Right lobe of liver (tissue), 6 donors: ENCODE measurements around the gene RPGRIP1L. TPM values are rescaled to one million over a fixed set of nuclear protein-coding genes. Genes with fewer than 3 reads are reported as not detected.

Experiments
- ATAC-seq, 4 donors: fragments of 200-7000 bp; cut with Tn5 transposase; one replicate each; pipeline ENCODE4 v1.9.1; 2020; ENCODE audit warnings: mild to moderate bottlenecking in 4 of 4, moderate library complexity in 4 of 4
- DNase-seq, 3 donors: peaks; one replicate each; pipeline ENCODE4 v3.0.0-alpha.2; 2020
- H3K27ac ChIP-seq, 3 donors: fragments of 200-600 bp; one replicate each; pipeline ENCODE4 v1.8.0; 2022
- H3K27me3 ChIP-seq, 2 donors: fragments of 200-600 bp; one replicate each; pipeline ENCODE4 v1.8.0; 2022
- H3K36me3 ChIP-seq, 4 donors: fragments of 200-600 bp; sonication (generic) in 1 of 4; one replicate each; pipeline versions ENCODE4 v1.5.1 to v1.8.0; 2017 to 2022; ENCODE audit warnings: control low read depth in 1 of 4
- H3K4me1 ChIP-seq, 4 donors: fragments of 200-600 bp; sonication (generic) in 1 of 4; one replicate each; pipeline versions ENCODE4 v1.5.1 to v1.8.0; 2017 to 2022; ENCODE audit warnings: control low read depth in 1 of 4
- H3K4me3 ChIP-seq, 3 donors: fragments of 200-600 bp; one replicate each; pipeline ENCODE4 v1.8.0; 2022
- H3K9me3 ChIP-seq, 4 donors: fragments of 200-600 bp; sonication (generic) in 1 of 4; one replicate each; pipeline versions ENCODE4 v1.5.1 to v1.8.0; 2017 to 2022; ENCODE audit warnings: control low read depth in 1 of 4
- CTCF ChIP-seq, 4 donors: fragments of 200-600 bp in 3 of 4; fragments of 450-650 bp in 1 of 4; IDR thresholded peaks; one replicate each; pipeline versions ENCODE4 v1.5.1 to v1.8.0; 2016 to 2022; ENCODE audit warnings: antibody characterized with exemption in 4 of 4, mild to moderate bottlenecking in 2 of 4
- POLR2A ChIP-seq: fragments of 450-650 bp; IDR thresholded peaks from one replicate; pipeline ENCODE4 v1.6.1; 2017; ENCODE audit warnings: antibody characterized with exemption, mild to moderate bottlenecking
- WGBS: methylation state at CpG from one replicate; pipeline ENCODE4 v1.1.6; 2018; ENCODE audit warnings: low coverage, low lambda C conversion rate; ENCODE audit not compliant: insufficient coverage; ENCODE audit errors: missing lambda C conversion rate; 5-methylcytosine and 5-hydroxymethylcytosine counted together
- intact Hi-C, 2 donors: fragments of 100-400 bp; cut with DNase I; formaldehyde crosslinking; loops; one replicate each; pipeline versions ENCODE4 v1.11.2 to v1.14.1; 2022
- long read RNA-seq: library from polyadenylated mRNA; unstranded; transcript quantifications from one replicate; pipeline ENCODE4 v2.0.0, GENCODE V29; 2019
- total RNA-seq, 6 experiments: library from RNA; depleted of rRNA in 2 of 6; stranded (reverse); fragments of >200 nt in 2 of 6; fragmentation: NEBNext Ultra II Directional in 3 of 6; extraction: Animal tissue kit (Norgen Biotek cat#: 25700) in 3 of 6; gene quantifications; one replicate each; pipeline versions ENCODE4 v1.1.0 to v1.2.4, GENCODE V29; 2016 to 2023
- donor health status: DM: no; HTN: yes; CAD: no.
- donor health status: DM: no; HTN: no; CAD: no.
- donor health status: DM: no; HTN: no; CAD: no.
- donor health status: DM: no; HTN: yes; CAD: no.
- donor health status: DM: no; HTN: yes; CAD: no.

RPGRIP1L gene
- 1 to 10 TPM in 4 of 6 experiments, under 1 TPM in 2; 0.86 to 2.0 (median 1.3) TPM for total RNA-seq
- long read RNA-seq, partial matches to known transcripts: 0 of 1 reads
- long read RNA-seq, other reads (novel, unspliced or antisense): 0 of 1 reads

- TF ChIP-seq CTCF (IDR thresholded peaks at IDR 0.05) (peak in 1 of 4 donors; percentile 26), POLR2A (no peak)
- Histone ChIP-seq H3K27me3 (no peaks in the 10 kb centered on the region), H3K4me1 (peaks cover 0 to 8% (median 4%) of the 10 kb centered on the region in 4 donors), H3K9me3 (no peaks in the 10 kb centered on the region), H3K27ac (peak within 1 kb of the TSS in 2 of 3 donors; percentile 22 to 41), H3K4me3 (peak within 1 kb of the TSS; percentile 49 to 91 (median 90)), H3K36me3 (no peaks in the 10 kb centered on the region)
- ATAC-seq: peak; percentile 99
- DNase-seq: peak; percentile 96 to 99 (median 97)
- 0% methylated on average over 20 of the region's 57 CpGs for WGBS
- intact Hi-C loops: no loop called here
Measured at GRCh38 chr16:53703590-53704444, at the start of gene RPGRIP1L, which contains the start of gene FTO. Gene RPGRIP1L, minus strand, starts transcription at chr16:53703859. Its CDS starts 3,136 bp downstream, at chr16:53700723. Gene FTO, plus strand, starts transcription at chr16:53704156.

GRCh38 chr16:53753431-53753830 is 49.8 kb upstream of the RPGRIP1L start:
- no peak overlapping the region for H3K4me3 ChIP-seq
- H3K4me1 ChIP-seq: peaks cover 0 to 25% (median 5%) of the 10 kb centered on the region in 4 donors
- TF ChIP-seq POLR2A: no peak
- no peak for TF ChIP-seq CTCF (IDR thresholded peaks at IDR 0.05)
- H3K27me3 ChIP-seq: no peaks in the 10 kb centered on the region
- DNase-seq: no peak
- intact Hi-C loops: no loop called here
- H3K9me3 ChIP-seq: no peaks in the 10 kb centered on the region
- 83% methylated on average over 1 of the region's 1 CpG for WGBS
- no peak for ATAC-seq
- H3K36me3 ChIP-seq: no peaks in the 10 kb centered on the region
- no peak overlapping the region for H3K27ac ChIP-seq

- TF ChIP-seq CTCF (IDR thresholded peaks at IDR 0.05) (no peak), POLR2A (no peak)
- Histone ChIP-seq H3K27ac (no peak overlapping the region), H3K4me1 (peaks cover 0 to 19% (median 5%) of the 10 kb centered on the region in 4 donors), H3K9me3 (no peaks in the 10 kb centered on the region), H3K4me3 (no peak overlapping the region), H3K27me3 (no peaks in the 10 kb centered on the region), H3K36me3 (no peaks in the 10 kb centered on the region)
- ATAC-seq: no peak
- 89% methylated on average over 1 of the region's 1 CpG for WGBS
- intact Hi-C loops: no loop called here
- DNase-seq: no peak
Measured at GRCh38 chr16:53752560-53752959, 48.9 kb upstream of the RPGRIP1L start.

- Histone ChIP-seq H3K9me3 (no peaks in the 10 kb centered on the region), H3K36me3 (no peaks in the 10 kb centered on the region), H3K27ac (no peak overlapping the region), H3K4me3 (no peak overlapping the region), H3K4me1 (peaks cover 0 to 7% (median 0%) of the 10 kb centered on the region in 4 donors), H3K27me3 (no peaks in the 10 kb centered on the region)
- 93% methylated on average over 4 of the region's 4 CpGs for WGBS
- no peak for ATAC-seq
- no peak for DNase-seq
- intact Hi-C loops: no loop called here
- TF ChIP-seq POLR2A (no peak), CTCF (IDR thresholded peaks at IDR 0.05) (no peak)
Measured at GRCh38 chr16:53745753-53746266, 42.2 kb upstream of the RPGRIP1L start.
